Effector memory CD4-positive, alpha-beta T cell (primary cell): ENCODE measurements around the gene TLL2.

Experiments
- DNase-seq, 3 donors: peaks; one replicate each; pipeline ENCODE4 v3.0.0-alpha.2; 2020
- H3K27ac ChIP-seq: 2 replicates; pipeline ENCODE4 v1.7.0; 2013; ENCODE audit warnings: mild to moderate bottlenecking, low read length, moderate library complexity; ENCODE audit not compliant: insufficient read depth, poor library complexity, severe bottlenecking
- H3K27me3 ChIP-seq: replicated peaks from 2 replicates; pipeline ENCODE4 v1.7.0; 2013; ENCODE audit warnings: mild to moderate bottlenecking, low read length; ENCODE audit not compliant: insufficient read depth, control insufficient read depth, poor library complexity, severe bottlenecking
- H3K36me3 ChIP-seq: 2 replicates; pipeline ENCODE4 v1.7.0; 2013; ENCODE audit warnings: mild to moderate bottlenecking, low read length, moderate library complexity; ENCODE audit not compliant: control insufficient read depth, insufficient read depth
- H3K4me1 ChIP-seq: 2 replicates; pipeline ENCODE4 v1.7.0; 2013; ENCODE audit warnings: low read length, mild to moderate bottlenecking; ENCODE audit not compliant: control insufficient read depth, insufficient read depth, poor library complexity, severe bottlenecking
- H3K4me3 ChIP-seq: 2 replicates; pipeline ENCODE4 v1.7.0; 2013; ENCODE audit warnings: low read length, low read depth, mild to moderate bottlenecking; ENCODE audit not compliant: insufficient read depth, poor library complexity, severe bottlenecking
- H3K9me3 ChIP-seq: 2 replicates; pipeline ENCODE4 v1.7.0; 2013; ENCODE audit warnings: mild to moderate bottlenecking, low read length, moderate library complexity; ENCODE audit not compliant: control insufficient read depth

The TLL2 gene

GRCh38 chr10:96317067-96317833, 196.5 kb downstream of the TLL2 start:
- no peaks in the 10 kb centered on the region for H3K4me1 ChIP-seq
- H3K9me3 ChIP-seq: no peaks in the 10 kb centered on the region
- no peaks in the 10 kb centered on the region for H3K36me3 ChIP-seq
- DNase-seq: no peak
- no peak overlapping the region for H3K4me3 ChIP-seq
- no peaks in the 10 kb centered on the region for H3K27me3 ChIP-seq
- H3K27ac ChIP-seq: no peak overlapping the region
